Measurements from ENCODE around the gene MAPKAP1. TPM values are rescaled to one million over a fixed set of nuclear protein-coding genes. Genes with fewer than 3 reads are reported as not detected.
A peak's percentile ranks its signal among the peaks of the same experiment; 100 is the strongest.

The MAPKAP1 gene
- total RNA-seq, 1 donor from 2014 or later: 70.7 TPM

GRCh38 chr9:125561509-125562148 is 145.4 kb downstream of the MAPKAP1 start:
- intact Hi-C loops (cut with DNase I): no loop called here
- peaks cover 0 to 9% of the 10 kb centered on the region in 2 donors for H3K36me3 ChIP-seq
- TF ChIP-seq POLR2A (IDR thresholded peaks at IDR 0.05) (no peak), POLR2AphosphoS5 (IDR thresholded peaks at IDR 0.05; ENCODE audit: insufficient read depth in 1 of 2, low read depth in 1 of 2) (no peak)
- TF ChIP-seq, protein P1, sequence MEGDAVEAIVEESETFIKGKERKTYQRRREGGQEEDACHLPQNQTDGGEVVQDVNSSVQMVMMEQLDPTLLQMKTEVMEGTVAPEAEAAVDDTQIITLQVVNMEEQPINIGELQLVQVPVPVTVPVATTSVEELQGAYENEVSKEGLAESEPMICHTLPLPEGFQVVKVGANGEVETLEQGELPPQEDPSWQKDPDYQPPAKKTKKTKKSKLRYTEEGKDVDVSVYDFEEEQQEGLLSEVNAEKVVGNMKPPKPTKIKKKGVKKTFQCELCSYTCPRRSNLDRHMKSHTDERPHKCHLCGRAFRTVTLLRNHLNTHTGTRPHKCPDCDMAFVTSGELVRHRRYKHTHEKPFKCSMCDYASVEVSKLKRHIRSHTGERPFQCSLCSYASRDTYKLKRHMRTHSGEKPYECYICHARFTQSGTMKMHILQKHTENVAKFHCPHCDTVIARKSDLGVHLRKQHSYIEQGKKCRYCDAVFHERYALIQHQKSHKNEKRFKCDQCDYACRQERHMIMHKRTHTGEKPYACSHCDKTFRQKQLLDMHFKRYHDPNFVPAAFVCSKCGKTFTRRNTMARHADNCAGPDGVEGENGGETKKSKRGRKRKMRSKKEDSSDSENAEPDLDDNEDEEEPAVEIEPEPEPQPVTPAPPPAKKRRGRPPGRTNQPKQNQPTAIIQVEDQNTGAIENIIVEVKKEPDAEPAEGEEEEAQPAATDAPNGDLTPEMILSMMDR (IDR thresholded peaks at IDR 0.05): no peak
- H3K27ac ChIP-seq: no peak overlapping the region
- H3K9me3 ChIP-seq: no peaks in the 10 kb centered on the region
- H3K4me1 ChIP-seq: peaks cover 27% of the 10 kb centered on the region
- DNase-seq (ENCODE audit: extremely low spot score in 2 of 2): no peak
- H3K4me3 ChIP-seq: no peak overlapping the region
- no peaks in the 10 kb centered on the region for H3K27me3 ChIP-seq

DNA sequence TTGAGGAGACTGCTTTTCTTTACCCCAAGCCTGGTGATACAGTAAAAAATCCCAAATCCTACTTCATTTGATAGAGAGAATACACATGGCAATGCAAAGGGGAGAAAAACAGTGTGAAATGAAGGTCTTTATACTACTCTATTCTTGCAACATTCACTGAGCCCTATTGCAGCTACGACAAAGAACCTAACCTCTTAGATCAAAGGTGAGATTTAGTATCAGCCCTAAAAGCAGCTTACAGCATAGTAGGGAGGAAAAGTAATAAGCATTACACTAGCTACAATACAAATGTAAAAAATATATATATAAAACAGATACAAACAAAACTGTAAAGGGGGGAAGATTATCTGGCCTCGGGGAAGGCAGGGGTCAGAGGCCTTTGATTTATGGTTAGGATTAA is 147.1 kb downstream of the MAPKAP1 start:
- Histone ChIP-seq H3K27me3 (no peaks in the 10 kb centered on the region), H3K4me1 (peaks cover 27% of the 10 kb centered on the region), H3K27ac (no peak overlapping the region), H3K4me3 (no peak overlapping the region), H3K9me3 (no peaks in the 10 kb centered on the region), H3K36me3 (peaks cover 0 to 9% of the 10 kb centered on the region in 2 donors)
- intact Hi-C loops (cut with DNase I): loop anchor here (5.0 kb wide), 1 partner anchor 43 kb away; no protein-coding TSS in a partner anchor
- no peak for DNase-seq (ENCODE audit: extremely low spot score in 2 of 2)
- TF ChIP-seq POLR2AphosphoS5 (IDR thresholded peaks at IDR 0.05; ENCODE audit: insufficient read depth in 1 of 2, low read depth in 1 of 2) (no peak), POLR2A (IDR thresholded peaks at IDR 0.05) (no peak)
- TF ChIP-seq, protein P1 (IDR thresholded peaks at IDR 0.05): no peak

- H3K9me3 ChIP-seq: no peaks in the 10 kb centered on the region
- no peak overlapping the region for H3K27ac ChIP-seq
- no peaks in the 10 kb centered on the region for H3K27me3 ChIP-seq
- H3K4me3 ChIP-seq: no peak overlapping the region
- no peak for DNase-seq (ENCODE audit: extremely low spot score in 2 of 2)
- peaks cover 0 to 9% of the 10 kb centered on the region in 2 donors for H3K36me3 ChIP-seq
- H3K4me1 ChIP-seq: peaks cover 27% of the 10 kb centered on the region
- TF ChIP-seq, protein P1 (IDR thresholded peaks at IDR 0.05): no peak
- TF ChIP-seq POLR2A (IDR thresholded peaks at IDR 0.05) (no peak), POLR2AphosphoS5 (IDR thresholded peaks at IDR 0.05; ENCODE audit: insufficient read depth in 1 of 2, low read depth in 1 of 2) (no peak)
- intact Hi-C loops (cut with DNase I): loop anchor here (5.0 kb wide), 1 partner anchor 42 kb away; no protein-coding TSS in a partner anchor
Measured at GRCh38 chr9:125559194-125559593, 147.8 kb downstream of the MAPKAP1 start.

- no peak overlapping the region for H3K27ac ChIP-seq
- no peak for DNase-seq (ENCODE audit: extremely low spot score in 2 of 2)
- no peak overlapping the region for H3K4me3 ChIP-seq
- intact Hi-C loops (cut with DNase I): loop anchor here (5.0 kb wide), 1 partner anchor 41 kb away; no protein-coding TSS in a partner anchor
- peaks cover 0 to 9% of the 10 kb centered on the region in 2 donors for H3K36me3 ChIP-seq
- H3K9me3 ChIP-seq: no peaks in the 10 kb centered on the region
- TF ChIP-seq, protein P1 (IDR thresholded peaks at IDR 0.05): peak; percentile 42 to 73 (median 64)
- no peak for TF ChIP-seq POLR2A (IDR thresholded peaks at IDR 0.05)
- H3K27me3 ChIP-seq: no peaks in the 10 kb centered on the region
- H3K4me1 ChIP-seq: peaks cover 27% of the 10 kb centered on the region
Measured at GRCh38 chr9:125558453-125559092, 148.4 kb downstream of the MAPKAP1 start.

All from vagina (tissue), 2 donors.